Stimulated activated CD4-positive, alpha-beta T cell treated with anti-CD3 and anti-CD28 coated beads, Interleukin-2, amount 100 ng/mL, for 4 hours (primary cell): ENCODE measurements around the gene DHRS12.
"Not testable (repeated sequence)": the region's sequence is repeated elsewhere in the genome, so short reads cannot be mapped to it uniquely, and the experiment has no call there.

ENCODE experiments used
- DNase-seq: peaks from one replicate; pipeline ENCODE4 v3.0.0-alpha.2; 2020; ENCODE audit warnings: low read depth

The DHRS12 gene

DNA sequence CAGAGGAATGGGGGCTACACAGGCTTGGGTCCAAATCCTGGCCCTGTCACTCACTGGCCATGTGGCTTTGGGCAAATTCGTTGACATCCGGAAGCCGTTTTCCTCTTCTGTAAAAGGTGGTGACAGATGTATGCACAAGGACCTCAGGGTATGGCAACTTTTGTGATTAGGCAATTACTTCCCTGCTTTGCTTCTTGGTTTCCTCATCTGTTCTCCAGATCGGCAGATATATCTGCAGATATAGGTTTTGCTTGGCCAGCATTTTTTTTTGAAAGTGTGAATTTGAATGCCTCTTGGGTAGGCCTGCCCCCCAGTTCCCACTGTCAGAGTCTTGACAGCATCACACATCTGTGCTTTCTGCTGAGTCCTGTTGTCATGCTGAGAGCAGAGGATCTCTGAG, 23.3 kb upstream of the DHRS12 start:
- no peak for DNase-seq

DNA sequence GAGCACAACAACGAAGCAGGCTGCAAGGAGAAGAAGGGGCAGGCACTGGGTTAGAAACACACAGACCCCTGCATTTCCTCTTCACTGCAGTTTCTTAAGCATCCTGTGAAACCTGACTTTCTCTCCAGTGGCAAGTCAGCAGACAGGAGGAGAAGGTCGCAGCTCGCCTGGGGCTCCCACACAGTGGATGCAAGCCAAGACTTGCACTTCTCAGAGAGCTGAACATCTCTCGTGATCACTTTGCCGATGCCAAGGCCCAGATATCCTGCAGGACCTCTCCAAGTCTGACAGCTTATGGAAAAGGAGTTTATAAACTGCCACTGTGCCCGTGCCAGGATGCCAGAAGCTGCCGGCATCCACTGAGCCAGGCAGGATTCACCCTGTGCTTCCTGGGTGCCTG, 22.6 kb upstream of the DHRS12 start:
- DNase-seq = no peak

DNA sequence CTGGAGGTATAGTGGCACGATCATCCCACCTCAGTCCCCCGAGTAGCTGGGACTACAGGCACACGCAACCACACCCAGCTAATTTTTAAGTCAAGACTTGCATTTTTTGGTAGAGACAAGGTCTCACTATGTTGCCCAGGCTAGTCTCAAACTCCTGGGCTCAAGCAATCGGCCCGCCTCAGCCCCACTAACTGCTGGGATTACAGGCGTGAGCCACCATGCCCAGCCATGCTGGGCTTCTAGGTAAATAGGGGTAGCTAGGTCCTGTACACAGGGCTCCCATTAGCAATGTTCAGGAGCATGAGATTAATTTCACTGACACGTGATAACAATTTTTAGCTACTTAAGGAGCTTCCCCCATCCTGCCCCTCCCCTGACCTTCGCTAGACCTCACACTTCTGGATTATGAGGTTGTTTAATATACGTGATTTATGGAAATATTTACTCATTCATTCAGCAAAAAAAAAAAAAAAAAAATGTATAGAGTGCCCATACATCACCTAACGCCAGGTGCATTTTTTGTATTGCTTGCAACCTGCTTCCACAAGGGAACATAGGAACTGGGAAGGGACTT, 21.8 kb upstream of the DHRS12 start:
- DNase-seq = no peak

DNA sequence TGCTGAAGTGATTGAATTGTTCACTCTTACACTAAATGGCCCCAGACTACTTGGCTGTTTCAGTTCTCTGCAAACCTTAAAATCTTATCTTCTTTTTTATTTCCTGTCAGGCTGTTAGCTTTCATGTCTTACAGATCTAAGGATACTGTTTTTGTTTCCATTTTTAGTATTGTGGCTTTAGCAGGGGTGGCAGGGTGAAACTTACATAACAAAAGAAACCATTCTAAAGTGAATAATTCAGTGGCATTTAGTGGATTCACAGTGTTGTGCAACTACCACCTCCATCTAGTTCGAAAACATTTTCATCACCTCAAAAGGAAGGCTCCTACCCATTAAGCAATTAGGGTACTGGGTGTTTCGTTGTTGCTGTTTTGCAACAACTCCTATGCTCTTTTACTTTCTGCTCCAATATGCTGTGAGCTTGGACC, 21.2 kb upstream of the DHRS12 start:
- no peak for DNase-seq

DNA sequence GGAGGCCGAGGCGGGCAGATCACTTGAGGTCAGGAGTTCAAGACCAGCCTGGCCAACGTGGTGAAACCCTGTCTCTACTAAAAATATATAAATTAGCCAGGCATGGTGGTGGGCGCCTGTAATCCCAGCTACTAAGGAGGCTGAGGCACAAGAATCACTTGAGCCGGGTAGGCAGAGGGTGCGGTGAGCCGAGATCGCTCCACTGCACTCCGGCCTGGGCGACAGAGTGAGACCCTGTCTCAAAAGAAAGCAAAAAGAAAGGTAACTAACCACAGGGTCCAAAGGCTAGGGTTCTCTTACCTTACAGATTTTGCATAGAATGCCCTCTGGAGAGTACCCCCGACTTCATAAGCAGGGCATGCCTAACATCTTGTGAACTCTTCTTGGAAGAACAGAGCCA, 20.7 kb upstream of the DHRS12 start:
- DNase-seq = not testable (repeated sequence)

DNA sequence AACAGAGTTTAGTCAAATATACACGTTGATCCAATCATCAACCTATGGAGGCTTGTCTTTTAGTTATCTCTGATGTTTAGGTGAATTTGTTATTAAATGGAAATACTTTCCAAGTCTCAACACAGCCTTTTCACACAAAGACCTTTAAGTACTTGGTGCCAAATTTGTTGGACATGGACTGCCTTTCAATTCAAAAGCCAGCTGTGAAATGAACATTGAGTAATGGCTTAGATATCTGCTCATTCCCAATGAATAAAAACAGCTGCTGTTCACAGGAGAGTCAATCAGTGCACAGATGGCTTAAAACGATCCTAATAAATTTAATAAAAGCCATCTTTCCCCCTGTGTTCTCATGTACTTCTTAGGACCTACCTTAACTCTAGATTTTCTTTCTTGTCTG, 19.9 kb upstream of the DHRS12 start:
- DNase-seq = no peak

DNA sequence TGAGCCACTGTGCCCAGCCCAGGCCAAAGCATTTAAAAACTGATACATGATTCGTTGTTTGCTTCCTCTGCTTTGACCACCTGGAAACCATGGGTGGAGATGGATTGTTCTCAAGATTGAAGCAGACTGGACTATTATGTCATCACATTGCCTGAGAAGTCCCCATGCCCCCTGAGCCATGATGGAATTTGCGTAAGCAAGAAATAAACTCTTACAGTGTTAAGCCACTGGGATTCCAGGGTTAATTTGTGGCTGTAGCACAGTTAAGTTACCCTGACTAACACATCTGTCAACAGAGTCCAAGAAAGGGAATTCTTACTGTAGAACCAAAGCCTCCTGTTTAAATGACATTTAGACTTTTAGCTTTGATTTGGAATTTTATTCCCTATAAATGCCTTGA, 19.4 kb upstream of the DHRS12 start:
- DNase-seq = no peak

DNA sequence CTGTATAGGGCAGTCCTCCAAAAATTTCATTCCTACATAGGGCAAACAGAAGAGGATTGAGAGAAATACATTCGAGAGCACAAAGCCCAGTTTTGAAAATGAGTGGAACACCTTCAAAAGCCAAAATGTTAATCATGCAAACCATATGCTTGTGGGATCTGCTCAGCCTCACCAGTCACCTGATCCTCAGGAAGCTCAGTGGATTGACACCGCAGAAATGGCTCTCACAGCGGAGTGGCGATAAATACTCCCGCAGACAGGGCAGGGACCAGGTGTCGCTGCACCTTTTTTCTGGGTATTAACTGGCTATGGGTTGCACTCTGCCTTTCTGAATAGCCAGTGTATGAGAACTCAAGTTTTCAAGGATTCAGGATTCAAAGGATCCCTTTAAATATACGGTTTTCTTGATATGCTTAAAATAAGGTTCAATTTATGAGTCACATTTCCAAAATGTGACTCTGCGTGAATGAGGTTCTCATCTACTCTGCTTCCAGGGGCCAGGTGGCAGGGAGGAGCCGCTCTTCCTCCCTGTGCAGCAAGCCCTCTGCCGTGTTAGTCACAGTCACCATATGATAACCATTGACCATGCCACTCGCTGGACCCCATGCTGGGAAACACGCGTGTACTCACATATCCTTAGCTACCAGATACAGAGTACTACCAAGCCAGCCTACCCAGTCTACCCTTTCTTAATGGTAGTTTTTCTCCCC, 18.3 kb upstream of the DHRS12 start:
- DNase-seq = no peak

DNA sequence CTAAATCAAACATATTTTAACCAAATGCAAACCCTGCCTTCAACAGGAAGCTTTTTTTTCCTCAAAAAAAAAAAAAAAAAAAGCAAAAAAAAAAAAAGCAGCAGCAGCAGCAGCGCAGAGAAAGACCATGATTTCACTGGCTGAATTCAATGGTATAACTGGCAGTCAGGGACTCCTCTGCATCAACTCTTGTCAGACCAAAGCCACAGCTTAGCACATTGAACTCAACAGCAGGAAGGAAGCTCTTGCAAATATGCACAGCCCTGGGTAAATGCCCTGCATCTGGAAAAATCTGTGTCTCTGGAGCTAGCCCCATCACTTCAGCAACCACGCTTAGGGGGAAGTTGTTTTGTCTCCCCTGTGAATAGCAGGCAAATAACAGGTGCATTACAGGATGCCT, 17.6 kb upstream of the DHRS12 start:
- DNase-seq = no peak

DNA sequence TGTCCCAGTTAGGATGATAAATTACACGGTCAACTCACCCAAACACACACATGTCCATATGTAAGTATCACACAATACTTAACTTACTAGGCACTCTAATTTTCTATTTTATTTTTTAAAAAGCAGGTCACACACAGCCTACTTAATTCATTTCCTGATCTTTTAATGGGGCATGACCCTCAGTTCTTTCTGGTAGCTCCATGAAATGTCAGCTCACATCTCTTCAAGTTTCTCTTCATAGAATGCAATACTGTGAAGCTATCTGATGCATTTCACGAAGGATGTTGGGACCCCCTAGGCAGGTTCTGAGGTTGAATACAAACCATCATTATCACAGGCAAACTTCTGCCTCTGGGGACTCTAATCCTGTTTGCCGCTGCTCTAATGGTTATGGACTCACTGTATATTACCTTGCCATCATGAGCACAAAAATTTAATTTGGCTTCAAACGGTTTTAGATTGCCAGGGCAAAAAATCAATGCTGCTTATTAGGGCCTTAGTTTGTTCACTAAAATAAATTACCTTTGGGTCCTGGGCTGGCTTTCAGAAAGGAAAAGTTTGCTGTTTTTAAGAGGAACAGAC, 16.1 kb upstream of the DHRS12 start:
- no peak for DNase-seq

DNA sequence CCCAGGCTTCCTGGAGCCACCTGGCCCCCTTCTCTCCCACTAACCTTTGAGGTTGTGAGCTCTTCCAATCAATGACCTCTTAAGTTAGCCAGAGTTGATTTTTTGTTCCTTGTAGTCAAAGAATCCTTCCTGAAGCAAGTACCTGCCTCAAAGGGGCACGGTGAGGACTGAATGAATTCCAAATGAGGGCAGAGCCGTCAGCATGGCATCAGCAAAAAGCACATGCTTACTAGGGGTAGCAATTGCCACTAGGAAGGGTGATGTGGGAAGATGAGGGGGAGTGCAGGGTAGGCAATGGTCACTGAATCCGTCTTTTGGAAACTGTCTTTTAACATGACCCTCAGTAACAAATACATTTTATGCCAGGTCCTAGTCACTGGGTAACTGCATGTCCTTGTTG, 15.6 kb upstream of the DHRS12 start:
- no peak for DNase-seq

DNA sequence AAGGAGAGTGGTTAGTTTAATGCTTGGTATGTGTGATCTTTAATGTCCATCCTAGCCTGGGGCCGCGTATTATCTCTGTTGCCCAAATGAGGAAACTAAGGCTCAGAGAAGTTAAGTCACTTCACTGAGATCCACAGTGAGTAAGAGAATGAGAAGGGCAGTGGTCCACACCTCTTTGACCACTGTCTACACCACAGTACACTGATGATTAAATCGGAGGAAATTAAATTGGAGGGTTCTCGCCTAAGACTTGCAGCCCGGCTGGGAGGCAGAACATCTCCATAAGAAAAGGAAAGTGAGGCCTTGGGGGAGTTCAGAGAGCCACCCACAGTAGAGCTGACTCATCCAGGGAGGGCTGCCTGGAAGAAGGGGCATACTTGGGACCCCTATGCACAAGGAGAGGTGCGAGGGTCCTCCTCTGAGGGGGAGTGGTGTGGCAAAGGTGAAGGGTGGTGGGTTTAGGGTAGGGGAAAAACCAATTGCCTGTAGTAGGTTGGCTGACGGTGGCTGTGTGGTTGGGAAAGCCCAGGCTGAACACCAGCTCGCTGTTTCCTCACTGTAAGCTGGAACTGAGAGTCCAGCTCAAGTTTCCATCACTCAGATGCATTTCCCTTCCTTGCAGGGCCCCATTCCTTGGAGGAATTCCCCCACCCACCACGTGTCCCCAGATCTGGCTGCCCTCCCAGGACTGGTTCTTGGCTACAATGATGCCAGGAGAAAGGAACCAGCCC, 15.0 kb upstream of the DHRS12 start:
- DNase-seq = peak; percentile 41

DNA sequence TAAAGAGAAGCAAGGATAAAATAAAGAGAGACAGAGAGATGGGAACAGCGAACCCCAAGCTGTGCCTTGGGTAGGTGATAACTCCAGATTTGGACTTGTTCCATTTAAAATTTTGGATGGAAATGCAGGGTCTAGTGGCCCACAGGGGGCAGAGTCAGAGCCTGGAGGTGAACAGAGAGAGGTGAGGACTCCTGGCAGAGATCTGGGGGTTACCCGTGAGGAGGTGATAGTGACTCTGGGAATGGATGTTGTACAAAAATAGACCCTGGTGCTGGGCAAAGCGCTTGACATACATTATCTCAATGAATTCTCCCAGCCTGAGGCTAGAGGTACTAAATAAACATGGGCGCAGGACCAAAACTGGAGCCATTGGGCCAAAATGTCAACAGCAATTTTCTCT, 14.3 kb upstream of the DHRS12 start:
- DNase-seq = no peak

DNA sequence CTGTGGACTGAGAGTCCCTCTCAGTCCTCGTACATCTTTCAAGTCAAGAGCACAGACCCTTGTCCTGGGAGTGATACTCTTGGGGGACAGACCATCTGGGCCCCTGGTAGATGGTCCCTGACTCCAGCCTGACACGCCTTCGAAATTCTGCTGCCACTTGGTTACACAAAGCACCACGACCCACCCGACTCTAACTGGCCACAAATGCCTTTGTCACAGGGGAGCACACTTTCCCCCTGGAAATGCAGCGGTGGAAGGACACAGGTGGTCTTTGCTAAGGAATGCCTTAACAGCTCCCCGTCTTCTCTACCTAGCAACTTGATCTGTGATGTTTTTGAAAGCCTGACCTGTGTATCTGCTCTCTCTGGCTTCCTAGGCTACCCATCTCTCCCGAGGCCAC, 13.8 kb upstream of the DHRS12 start:
- no peak for DNase-seq

DNA sequence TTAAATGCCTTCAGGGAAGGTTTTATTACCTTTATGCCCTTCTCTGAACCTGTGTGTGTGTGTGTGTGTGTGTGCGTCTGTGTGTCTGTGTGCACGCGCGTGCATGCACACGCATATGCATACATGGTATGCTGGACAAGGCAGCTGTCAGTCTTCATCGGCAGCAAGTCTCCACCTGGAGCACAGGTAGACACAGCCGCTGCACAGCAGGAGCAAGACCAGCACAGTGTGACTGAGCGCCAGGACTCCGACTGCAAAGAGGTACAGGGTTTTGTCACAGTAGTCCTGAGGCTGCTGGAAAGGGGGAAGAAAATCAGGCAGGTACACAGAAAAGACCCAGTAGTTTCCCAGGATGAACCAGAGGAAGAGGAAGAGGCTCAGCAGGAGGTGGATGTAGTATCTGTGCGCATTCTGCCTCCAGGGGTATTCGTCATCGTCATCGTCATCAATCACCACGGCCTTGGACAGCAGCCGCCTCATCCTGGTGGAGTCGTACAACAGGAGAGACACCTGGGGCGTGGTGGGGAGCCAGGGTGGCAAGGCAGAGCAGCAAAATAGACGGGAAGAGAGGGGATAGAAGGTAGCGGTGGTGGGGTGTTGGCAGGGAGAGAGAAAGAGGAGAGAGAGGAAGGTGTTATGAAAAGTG, 12.8 kb upstream of the DHRS12 start:
- no peak for DNase-seq

DNA sequence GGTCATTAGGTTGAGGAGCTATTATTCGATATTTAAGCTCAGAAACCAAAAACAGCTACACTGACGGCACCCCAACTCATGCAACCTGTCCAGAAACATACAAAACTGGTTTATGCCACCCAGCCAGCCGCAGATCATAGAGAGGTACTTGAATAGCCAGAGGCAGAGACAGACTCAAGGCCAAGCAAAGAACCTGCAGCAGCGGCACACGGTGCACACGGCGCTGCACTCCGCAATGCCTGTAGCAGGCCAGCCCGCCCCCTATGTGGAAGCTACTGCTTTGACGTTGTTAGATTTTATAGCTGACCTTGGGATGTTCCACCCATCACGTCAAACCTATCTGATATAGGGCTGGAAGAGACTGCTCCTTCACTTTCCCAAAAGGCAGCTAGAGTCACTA, 11.9 kb upstream of the DHRS12 start:
- DNase-seq = no peak

DNA sequence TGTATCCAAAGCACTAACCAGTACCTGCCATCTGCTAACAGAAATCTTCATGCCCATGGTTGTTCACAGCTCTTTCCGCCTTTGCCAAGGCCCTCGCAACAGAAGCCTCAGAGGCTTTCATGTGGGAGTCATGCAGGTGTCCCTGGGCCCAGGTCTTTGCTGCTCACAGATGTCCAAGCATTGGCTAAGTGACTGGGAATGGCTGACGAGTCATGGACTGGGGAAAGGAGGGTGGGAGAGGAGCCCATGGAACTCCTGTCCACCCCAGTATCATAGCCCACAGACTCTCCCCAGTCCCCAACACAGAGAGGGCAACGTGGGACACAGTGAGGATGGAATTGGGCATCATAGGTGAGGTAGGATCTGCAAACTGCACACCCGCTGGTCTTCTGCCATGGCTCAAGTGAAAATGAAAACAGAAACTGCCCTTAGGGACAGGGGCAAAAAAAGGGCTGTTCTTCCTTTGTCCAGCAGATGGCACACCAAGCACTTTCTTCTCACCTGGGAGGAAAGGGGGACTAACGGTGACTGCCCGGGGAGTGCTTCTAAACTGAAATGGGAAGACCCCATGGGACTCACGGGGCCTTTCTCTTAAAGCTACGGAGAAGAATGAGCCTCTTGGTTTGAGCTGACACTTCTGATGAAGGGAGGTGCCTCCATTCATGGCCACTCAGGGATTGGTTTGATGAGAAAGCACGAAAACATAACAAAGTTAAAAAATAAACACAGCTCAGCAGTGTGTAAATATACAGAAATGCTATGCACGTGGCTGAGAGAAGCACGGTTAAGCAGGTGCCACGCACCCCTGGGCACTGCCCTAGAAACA, 11.1 kb upstream of the DHRS12 start:
- peak; percentile 63 for DNase-seq

DNA sequence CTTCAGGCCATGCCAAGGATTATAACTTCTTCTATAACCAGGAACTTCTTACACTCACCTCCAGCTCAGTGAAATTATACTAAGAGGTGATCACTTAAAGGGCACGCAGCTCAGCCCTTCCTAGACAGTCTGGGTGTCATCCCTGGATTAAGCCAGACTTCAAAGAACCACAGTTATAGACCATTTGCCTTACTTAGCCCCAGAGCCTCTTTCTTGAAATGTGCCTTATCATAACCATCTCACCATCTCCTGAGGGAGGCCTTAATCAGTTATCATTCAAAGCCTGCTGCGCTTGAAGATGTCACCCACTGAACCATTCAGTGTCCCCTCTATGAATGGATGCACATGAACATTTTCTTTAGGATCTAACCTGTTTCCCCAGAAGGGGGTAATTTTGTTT, 10.1 kb upstream of the DHRS12 start:
- no peak for DNase-seq

DNA sequence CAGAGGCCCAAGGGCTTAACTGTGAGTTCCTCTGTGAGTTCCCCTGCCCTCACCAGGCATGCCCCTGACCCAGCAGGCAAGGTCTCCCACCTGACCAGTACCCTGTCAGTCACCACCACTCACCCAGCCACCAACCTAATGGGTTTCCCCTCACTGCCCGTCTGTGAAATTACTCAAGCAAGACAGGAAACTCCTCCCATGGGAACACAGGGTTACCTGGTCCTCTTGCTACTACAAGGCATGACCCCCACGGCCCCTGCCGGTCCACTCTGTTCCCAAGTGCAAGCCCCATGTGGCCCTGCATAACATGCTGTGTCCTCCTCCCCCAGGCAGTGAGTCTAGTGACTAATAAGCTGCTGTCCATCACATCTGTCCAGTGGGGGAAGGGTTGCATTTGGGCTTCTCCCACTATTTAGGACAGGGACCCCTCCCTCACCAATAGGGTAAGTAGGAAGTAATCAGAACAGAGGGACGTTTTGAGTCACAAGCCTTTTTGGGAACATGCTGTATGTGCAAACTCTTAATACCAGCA, 8.0 kb upstream of the DHRS12 start:
- no peak for DNase-seq

DNA sequence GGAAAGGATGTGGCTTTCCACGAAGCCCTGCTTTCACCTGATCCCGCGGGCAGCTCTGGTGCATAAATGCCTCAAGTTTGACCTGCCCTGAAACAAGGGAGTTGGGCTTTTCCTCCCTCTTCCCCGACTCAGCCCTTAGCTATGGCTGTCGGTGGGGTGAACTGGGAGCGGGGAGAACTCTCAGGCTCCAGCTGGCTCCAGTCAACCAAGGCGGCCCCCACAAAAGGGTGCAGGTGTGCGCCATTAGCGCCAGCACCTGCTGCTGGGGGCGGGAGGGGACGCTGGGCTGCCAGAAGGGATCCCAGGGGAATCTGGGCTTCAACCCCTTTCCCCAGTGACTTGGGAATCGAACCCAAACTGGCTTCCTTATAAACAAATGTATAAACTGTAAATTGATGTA, 7.1 kb upstream of the DHRS12 start:
- DNase-seq = no peak

DNA sequence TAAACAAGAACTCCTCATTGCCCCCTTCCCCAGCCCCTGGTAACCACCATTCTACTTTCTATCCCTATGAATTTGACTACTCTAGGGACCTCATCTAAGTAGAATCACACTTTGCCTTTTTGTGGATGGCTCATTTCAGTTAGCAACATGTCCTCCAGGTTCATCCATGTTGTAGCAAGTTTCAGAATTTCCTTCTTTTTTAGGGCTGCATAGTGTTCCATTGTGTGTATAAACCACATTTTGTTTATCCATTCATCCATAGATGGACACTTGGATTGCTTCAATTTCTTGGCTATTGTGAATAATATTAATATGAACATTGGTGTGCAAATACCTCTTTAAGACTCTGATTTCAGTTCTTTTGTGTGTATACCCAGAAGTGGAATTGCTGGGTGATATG, 4.8 kb upstream of the DHRS12 start:
- no peak for DNase-seq

DNA sequence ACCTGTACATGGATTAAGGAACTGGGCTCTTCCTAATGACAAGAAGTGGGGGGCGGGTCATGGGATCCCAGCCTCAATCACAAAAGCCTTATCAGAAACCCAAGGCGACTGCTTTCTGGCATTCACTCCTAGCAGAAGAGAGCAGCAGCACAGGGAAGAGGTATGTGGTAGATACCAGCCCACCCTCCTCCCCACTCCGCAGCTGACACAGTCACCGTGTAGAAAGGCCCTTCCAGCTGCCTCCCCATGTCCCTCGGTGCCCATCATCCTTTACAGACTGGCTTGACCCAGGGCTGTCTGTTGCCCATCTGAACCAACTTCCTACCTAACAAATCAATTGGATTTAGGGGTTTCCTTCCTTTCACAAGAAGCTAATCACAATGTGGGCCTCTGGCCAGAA, 3.1 kb upstream of the DHRS12 start:
- DNase-seq = no peak
